ENCODE results near the gene ATP6V1E1.
"Not testable (repeated sequence)": the region's sequence is repeated elsewhere in the genome, so short reads cannot be mapped to it uniquely, and the experiment has no call there.

Gene ATP6V1E1

GRCh38 chr22:17580441-17581031, 48.0 kb downstream of the ATP6V1E1 start:
- DNase-seq, result no peak

- no peak for DNase-seq
Observed at GRCh38 chr22:17579535-17579981, 49.0 kb downstream of the ATP6V1E1 start.

- DNase-seq, result peak; percentile 57
Observed at GRCh38 chr22:17578136-17578754, 50.3 kb downstream of the ATP6V1E1 start.

GRCh38 chr22:17576470-17576869, 52.1 kb downstream of the ATP6V1E1 start:
- peak; percentile 74 for DNase-seq

GRCh38 chr22:17575681-17576080, 52.9 kb downstream of the ATP6V1E1 start:
- DNase-seq, result no peak

GRCh38 chr22:17575151-17575550, 53.4 kb downstream of the ATP6V1E1 start:
- DNase-seq, result no peak

GRCh38 chr22:17570851-17571631, 57.5 kb downstream of the ATP6V1E1 start:
- DNase-seq, result peak; percentile 35

GRCh38 chr22:17569971-17570511, 58.5 kb downstream of the ATP6V1E1 start:
- DNase-seq, result peak; percentile 34

GRCh38 chr22:17566776-17567175, 61.8 kb downstream of the ATP6V1E1 start:
- no peak for DNase-seq

- not testable (repeated sequence) for DNase-seq
Observed at GRCh38 chr22:17566016-17566687, 62.4 kb downstream of the ATP6V1E1 start.

GRCh38 chr22:17563936-17564391, 64.6 kb downstream of the ATP6V1E1 start:
- DNase-seq, result no peak

GRCh38 chr22:17562906-17563870, 65.4 kb downstream of the ATP6V1E1 start, which contains the start of gene SLC25A18:
Gene SLC25A18, plus strand, starts transcription at chr22:17563498. Its CDS starts 16,447 bp downstream, at chr22:17579945.
- no peak for DNase-seq

GRCh38 chr22:17559188-17559587, 69.4 kb downstream of the ATP6V1E1 start:
- no peak for DNase-seq

- DNase-seq, result no peak
Observed at GRCh38 chr22:17554814-17555213, 73.7 kb downstream of the ATP6V1E1 start.

- DNase-seq, result no peak
Observed at GRCh38 chr22:17552737-17553136, 75.8 kb downstream of the ATP6V1E1 start.

- no peak for DNase-seq
Observed at GRCh38 chr22:17549655-17550054, 78.9 kb downstream of the ATP6V1E1 start.

- DNase-seq, result no peak
Observed at GRCh38 chr22:17549183-17549582, 79.4 kb downstream of the ATP6V1E1 start.

- no peak for DNase-seq
Observed at GRCh38 chr22:17548756-17549035, 79.9 kb downstream of the ATP6V1E1 start.

- DNase-seq, result no peak
Observed at GRCh38 chr22:17548010-17548755, 80.4 kb downstream of the ATP6V1E1 start.

- DNase-seq, result no peak
Observed at GRCh38 chr22:17542452-17542851, 86.1 kb downstream of the ATP6V1E1 start.
